ENCODE measurements around the gene ERP44. TPM values are rescaled to one million over a fixed set of nuclear protein-coding genes. Genes with fewer than 3 reads are reported as not detected.
A peak's percentile ranks its signal among the peaks of the same experiment; 100 is the strongest.
"Not testable (repeated sequence)": the region's sequence is repeated elsewhere in the genome, so short reads cannot be mapped to it uniquely, and the experiment has no call there.

ERP44 gene
- total and polyA plus RNA-seq, 2 donors (not counting 3 experiments of a cell fraction or from before 2014, with no cell fraction given) = 9.9 to 21.4 TPM

GRCh38 chr9:100063185-100063584 is 35.6 kb downstream of the ERP44 start:
- DNase-seq (ENCODE audit: low read depth, low spot score) (peak; percentile 53), FAIRE-seq (no peak)
- Histone ChIP-seq H2AFZ (ENCODE audit: low read depth, low read length) (no peak overlapping the region), H3K9me3 (replicated peaks; ENCODE audit: control insufficient read depth, insufficient read depth, low read length) (no peaks in the 10 kb centered on the region), H3K4me3 (replicated peaks in 1 of 3; ENCODE audit: insufficient read depth in 1 of 3, low read depth in 1 of 3, low read length in 3 of 3) (no peak overlapping the region), H3K9me1 (replicated peaks; ENCODE audit: control insufficient read depth, extremely low read depth, insufficient read depth, low read length) (no peaks in the 10 kb centered on the region), H3K27me3 (ENCODE audit: control insufficient read depth in 2 of 2, insufficient read depth in 2 of 2, low read length in 2 of 2) (no peaks in the 10 kb centered on the region), H4K20me1 (replicated peaks; ENCODE audit: control insufficient read depth, extremely low read depth, insufficient read depth, low read length) (no peaks in the 10 kb centered on the region), H3K4me1 (ENCODE audit: control insufficient read depth, extremely low read depth, insufficient read depth, low read length) (peaks cover 3% of the 10 kb centered on the region), H3K27ac (ENCODE audit: insufficient read depth, low read depth, low read length) (no peak overlapping the region), H3K4me2 (ENCODE audit: insufficient read depth, low read length) (no peak overlapping the region), H3K36me3 (ENCODE audit: control insufficient read depth in 2 of 2, extremely low read depth in 1 of 2, insufficient read depth in 2 of 2, low read length in 2 of 2) (no peaks in the 10 kb centered on the region), H3K9ac (replicated peaks; ENCODE audit: extremely low read depth, insufficient read depth, low read length) (no peak overlapping the region), H3K79me2 (ENCODE audit: control insufficient read depth, insufficient read depth, low read length) (peaks cover 12% of the 10 kb centered on the region)
- dilution Hi-C loops (cut with MboI; ENCODE audit: extremely low pct_ligation_motif_present, low sequenced_read_pairs) (no loop called here), intact Hi-C loops (cut with micrococcal nuclease) (loop anchor here (1.0 to 2.0 kb wide), 2 partner anchors 24 to 36 kb away; partner anchors contain the start of gene INVS)
- no TSS peak for BruUV-seq (replicated peaks)
- POLR2A ChIA-PET = interaction anchor here (0.7 kb wide), 1 partner anchor 39 kb away, joined by 3 read pairs; no protein-coding TSS in a partner anchor
- no peak for TF ChIP-seq EZH2 (IDR thresholded peaks at IDR 0.05; ENCODE audit: borderline replicate concordance, low read depth, low read length, severe bottlenecking)
- TF ChIP-seq GATA2 (IDR thresholded peaks at IDR 0.05; ENCODE audit: insufficient read depth, insufficient read length, low read depth, low read length) = no peak
- TF ChIP-seq JUN (IDR thresholded peaks at IDR 0.05; ENCODE audit: borderline replicate concordance, insufficient read depth, insufficient read length, low read depth) = no peak
- TF ChIP-seq MYC (IDR thresholded peaks at IDR 0.05; ENCODE audit: low read depth, low read length) = no peak
- TF ChIP-seq POLR2AphosphoS5 (IDR thresholded peaks at IDR 0.05; ENCODE audit: insufficient read depth, low read depth, low read length) = no peak
- no peak for TF ChIP-seq FOS (IDR thresholded peaks at IDR 0.05; ENCODE audit: borderline replicate concordance, insufficient read depth, low read length)
- no peak for TF ChIP-seq MAX (IDR thresholded peaks at IDR 0.05; ENCODE audit: insufficient read depth, insufficient read length)
- TF ChIP-seq CTCF (IDR thresholded peaks at IDR 0.05; ENCODE audit: extremely low read depth in 1 of 2, insufficient read depth in 1 of 2, low read depth in 1 of 2, low read length in 2 of 2) = no peak
- TF ChIP-seq POLR2A (IDR thresholded peaks at IDR 0.05; ENCODE audit: low read depth, low read length) = no peak
- CTCF ChIA-PET = interaction anchor here (1.1 to 1.9 kb wide), 6 partner anchors 10 to 879 kb away, joined by 3 to 6 read pairs (median 4); no protein-coding TSS in a partner anchor

- H3K9me3 ChIP-seq (replicated peaks; ENCODE audit: control insufficient read depth, insufficient read depth, low read length); H3K27me3 ChIP-seq (ENCODE audit: control insufficient read depth in 2 of 2, insufficient read depth in 2 of 2, low read length in 2 of 2); POLR2A ChIA-PET; H3K9me1 ChIP-seq (replicated peaks; ENCODE audit: control insufficient read depth, extremely low read depth, insufficient read depth, low read length); DNase-seq (ENCODE audit: low read depth, low spot score); H3K4me1 ChIP-seq (ENCODE audit: control insufficient read depth, extremely low read depth, insufficient read depth, low read length); dilution Hi-C loops (cut with MboI; ENCODE audit: extremely low pct_ligation_motif_present, low sequenced_read_pairs); H3K9ac ChIP-seq (replicated peaks; ENCODE audit: extremely low read depth, insufficient read depth, low read length); H3K36me3 ChIP-seq (ENCODE audit: control insufficient read depth in 2 of 2, extremely low read depth in 1 of 2, insufficient read depth in 2 of 2, low read length in 2 of 2); FAIRE-seq; H3K4me2 ChIP-seq (ENCODE audit: insufficient read depth, low read length); BruUV-seq (replicated peaks); H3K4me3 ChIP-seq (replicated peaks in 1 of 3; ENCODE audit: insufficient read depth in 1 of 3, low read depth in 1 of 3, low read length in 3 of 3); H3K27ac ChIP-seq (ENCODE audit: insufficient read depth, low read depth, low read length); H4K20me1 ChIP-seq (replicated peaks; ENCODE audit: control insufficient read depth, extremely low read depth, insufficient read depth, low read length); H2AFZ ChIP-seq (ENCODE audit: low read depth, low read length): not testable (repeated sequence)
- intact Hi-C loops (cut with micrococcal nuclease) = loop anchor here (1.0 to 2.0 kb wide), 2 partner anchors 24 to 37 kb away; partner anchors contain the start of gene INVS
- CTCF ChIA-PET = interaction anchor here (1.1 to 1.9 kb wide), 5 partner anchors 11 to 878 kb away, joined by 3 to 6 read pairs (median 4); no protein-coding TSS in a partner anchor
- peaks cover 12% of the 10 kb centered on the region for H3K79me2 ChIP-seq (ENCODE audit: control insufficient read depth, insufficient read depth, low read length)
These were observed 36.1 kb downstream of the ERP44 start for GRCh38 chr9:100062683-100063082.

All from endothelial cell of umbilical vein (primary cell).